DMS114 treated with DMSO at 0.1 percent for 48 hours (cell line): ENCODE measurements around the gene SYNPO2L.
A peak's percentile ranks its signal among the peaks of the same experiment; 100 is the strongest.

ENCODE experiments used
- DNase-seq: peaks from one replicate; lab custom pipeline; 2025; ENCODE audit not compliant: unreplicated experiment; lab: John Stamatoyannopoulos, UW

SYNPO2L gene

GRCh38 chr10:73650537-73651331, 5.1 kb downstream of the SYNPO2L start:
- DNase-seq, result no peak

- DNase-seq, result no peak
Measured at GRCh38 chr10:73649876-73650536, 5.8 kb downstream of the SYNPO2L start.

- no peak for DNase-seq
Measured at GRCh38 chr10:73648975-73649829, 6.6 kb downstream of the SYNPO2L start.

- DNase-seq, result no peak
Measured at GRCh38 chr10:73647875-73648651, 7.8 kb downstream of the SYNPO2L start.

GRCh38 chr10:73647211-73647874, 8.5 kb downstream of the SYNPO2L start:
- peak; percentile 73 for DNase-seq

- DNase-seq, result no peak
Measured at GRCh38 chr10:73646598-73647041, 9.2 kb downstream of the SYNPO2L start.

GRCh38 chr10:73645251-73645650, 10.6 kb downstream of the SYNPO2L start:
- no peak for DNase-seq

- no peak for DNase-seq
Measured at GRCh38 chr10:73644767-73645166, 11.1 kb downstream of the SYNPO2L start.

- DNase-seq, result peak; percentile 76
Measured at GRCh38 chr10:73644015-73644743, 11.7 kb downstream of the SYNPO2L start.

GRCh38 chr10:73643362-73643761, 12.5 kb downstream of the SYNPO2L start:
- DNase-seq, result no peak

- DNase-seq, result no peak
Measured at GRCh38 chr10:73641328-73642060, 14.3 kb downstream of the SYNPO2L start, which contains the start of gene MYOZ1. TSS of gene MYOZ1 (minus strand) at chr10:73641474. CDS start at chr10:73640017, 1,457 bp downstream.

- no peak for DNase-seq
Measured at GRCh38 chr10:73639286-73639685, 16.5 kb downstream of the SYNPO2L start.

GRCh38 chr10:73635781-73636180, 20.0 kb downstream of the SYNPO2L start:
- DNase-seq, result no peak

GRCh38 chr10:73634421-73634820, 21.4 kb downstream of the SYNPO2L start:
- no peak for DNase-seq

GRCh38 chr10:73629165-73629564, 26.7 kb downstream of the SYNPO2L start:
- no peak for DNase-seq

- no peak for DNase-seq
Measured at GRCh38 chr10:73628405-73628804, 27.4 kb downstream of the SYNPO2L start.

GRCh38 chr10:73627300-73627699, 28.5 kb downstream of the SYNPO2L start:
- DNase-seq, result no peak

- peak; percentile 97 for DNase-seq
Measured at GRCh38 chr10:73625884-73626752, 29.7 kb downstream of the SYNPO2L start.
